Loucy (cell line): ENCODE measurements around the gene PCSK5.

Experiments used
- H2AFZ ChIP-seq: fragments of 200-600 bp; sonication (generic); 2 replicates; pipeline ENCODE4 v1.6.0; 2016; ENCODE audit warnings: antibody characterized with exemption, mild to moderate bottlenecking, low read length, moderate library complexity
- H3F3A ChIP-seq: fragments of 200-600 bp; 2 replicates; pipeline ENCODE4 v1.6.0; 2016; ENCODE audit warnings: antibody characterized with exemption, low read depth, mild to moderate bottlenecking
- H3K27me3 ChIP-seq: fragments of 200-600 bp; sonication (generic); 2 replicates; pipeline ENCODE4 v1.6.1; 2014; ENCODE audit warnings: low read length, mild to moderate bottlenecking; ENCODE audit not compliant: insufficient read depth, poor library complexity, severe bottlenecking
- H3K36me3 ChIP-seq: fragments of 200-600 bp; sonication (generic); 2 replicates; pipeline ENCODE4 v1.6.1; 2016; ENCODE audit warnings: low read length; ENCODE audit not compliant: insufficient read depth
- H3K4me1 ChIP-seq: fragments of 200-600 bp; sonication (generic); 2 replicates; pipeline ENCODE4 v1.5.1; 2014; ENCODE audit warnings: low read length, mild to moderate bottlenecking; ENCODE audit not compliant: insufficient read depth, poor library complexity, severe bottlenecking
- H3K4me2 ChIP-seq: fragments of 200-600 bp; sonication (generic); 2 replicates; pipeline ENCODE4 v1.6.0; 2014; ENCODE audit warnings: antibody characterized with exemption, low read length, low read depth, mild to moderate bottlenecking; ENCODE audit not compliant: poor library complexity, severe bottlenecking
- H3K4me3 ChIP-seq: fragments of 200-600 bp; sonication (generic); 2 replicates; pipeline ENCODE4 v1.5.1; 2014; ENCODE audit warnings: low read length, mild to moderate bottlenecking, mixed read lengths; ENCODE audit not compliant: poor library complexity, severe bottlenecking
- H3K79me2 ChIP-seq: fragments of 200-600 bp; sonication (generic); 2 replicates; pipeline ENCODE4 v1.6.1; 2014; ENCODE audit warnings: low read length; ENCODE audit not compliant: insufficient read depth
- H3K9ac ChIP-seq: fragments of 200-600 bp; sonication (generic); 2 replicates; pipeline ENCODE4 v1.6.0; 2014; ENCODE audit warnings: mild to moderate bottlenecking, low read depth, low read length, moderate library complexity; ENCODE audit not compliant: poor library complexity, severe bottlenecking
- H3K9me2 ChIP-seq: fragments of 200-600 bp; sonication (generic); replicated peaks from 2 replicates; pipeline ENCODE4 v1.6.1; 2016; ENCODE audit warnings: low read depth, low read length, mixed read lengths
- H3K9me3 ChIP-seq: fragments of 200-600 bp; sonication (generic); 2 replicates; pipeline ENCODE4 v1.6.1; 2014; ENCODE audit warnings: mild to moderate bottlenecking, antibody characterized with exemption, low read length, low read depth; ENCODE audit not compliant: insufficient read depth
- H4K20me1 ChIP-seq: fragments of 200-600 bp; sonication (generic); 2 replicates; pipeline ENCODE4 v1.6.0; 2014; ENCODE audit warnings: antibody characterized with exemption, low read length, mild to moderate bottlenecking; ENCODE audit not compliant: insufficient read depth, poor library complexity, severe bottlenecking
- CTCF ChIP-seq: fragments of 200-600 bp; sonication (generic); conservative IDR thresholded peaks from 2 replicates; pipeline ENCODE4 v1.5.1; 2014; ENCODE audit warnings: mild to moderate bottlenecking, antibody characterized with exemption, low read length
- EZH2phosphoT487 ChIP-seq: fragments of 200-600 bp; IDR thresholded peaks from 2 replicates; pipeline ENCODE4 v1.6.1; 2018; ENCODE audit warnings: antibody characterized with exemption, mild to moderate bottlenecking, moderate library complexity, borderline replicate concordance

PCSK5 gene

GRCh38 chr9:75892216-75892911 is 1.9 kb downstream of the PCSK5 start:
- Histone ChIP-seq H3K9me3 (no peaks in the 10 kb centered on the region), H3K4me3 (peak overlapping the region; percentile 83), H3K4me1 (peaks cover 22% of the 10 kb centered on the region), H3K9me2 (no peaks in the 10 kb centered on the region), H3K4me2 (peak overlapping the region; percentile 88), H4K20me1 (peaks cover 4% of the 10 kb centered on the region), H3K79me2 (no peaks in the 10 kb centered on the region), H3F3A (0 out of 2 replicates have a peak, but pooled peaks cover 4% of the 10 kb centered on the region), H3K27me3 (peaks cover 22% of the 10 kb centered on the region), H3K36me3 (no peaks in the 10 kb centered on the region), H2AFZ (peak overlapping the region; percentile 32; the same call in 1 of the 2 replicates), H3K9ac (no peak overlapping the region)
- TF ChIP-seq EZH2phosphoT487 (no peak), CTCF (no peak)

GRCh38 chr9:75893106-75893505 is 2.6 kb downstream of the PCSK5 start:
- Histone ChIP-seq H3K36me3 (no peaks in the 10 kb centered on the region), H3K79me2 (no peaks in the 10 kb centered on the region), H3K9me3 (no peaks in the 10 kb centered on the region), H3K4me3 (peak overlapping the region; percentile 83), H3K4me1 (peaks cover 22% of the 10 kb centered on the region), H2AFZ (no peak overlapping the region), H3K4me2 (peak overlapping the region; percentile 88), H3K9me2 (no peaks in the 10 kb centered on the region), H3K27me3 (peaks cover 22% of the 10 kb centered on the region), H3K9ac (no peak overlapping the region), H4K20me1 (peaks cover 4% of the 10 kb centered on the region), H3F3A (0 out of 2 replicates have a peak, but pooled peaks cover under 1% of the 10 kb centered on the region)
- no peak for TF ChIP-seq EZH2phosphoT487
- TF ChIP-seq CTCF = no peak

- peaks cover 22% of the 10 kb centered on the region for H3K4me1 ChIP-seq
- peaks cover 4% of the 10 kb centered on the region for H4K20me1 ChIP-seq
- peak overlapping the region; percentile 88 for H3K4me2 ChIP-seq
- no peak overlapping the region for H3K9ac ChIP-seq
- H3K36me3 ChIP-seq = no peaks in the 10 kb centered on the region
- H3K4me3 ChIP-seq = no peak overlapping the region
- no peaks in the 10 kb centered on the region for H3K79me2 ChIP-seq
- peaks cover 22% of the 10 kb centered on the region for H3K27me3 ChIP-seq
- TF ChIP-seq CTCF = no peak
- TF ChIP-seq EZH2phosphoT487 = no peak
- no peak overlapping the region for H2AFZ ChIP-seq
- no peaks in the 10 kb centered on the region for H3K9me2 ChIP-seq
- no peaks in the 10 kb centered on the region for H3F3A ChIP-seq
- H3K9me3 ChIP-seq = no peaks in the 10 kb centered on the region
These were observed 4.1 kb downstream of the PCSK5 start for GRCh38 chr9:75894566-75894965.
